GM23248 (cell line): ENCODE data around the gene UBE2I.

ENCODE experiments used
- EZH2 ChIP-seq: fragments of 200-600 bp; sonication (generic); IDR thresholded peaks from 2 replicates; pipeline ENCODE4 v1.6.1; 2018; ENCODE audit warnings: antibody characterized with exemption, mild to moderate bottlenecking; ENCODE audit not compliant: insufficient read depth, poor library complexity, severe bottlenecking
- EZH2phosphoT487 ChIP-seq: fragments of 200-600 bp; sonication (generic); IDR thresholded peaks from 2 replicates; pipeline ENCODE4 v1.6.1; 2018; ENCODE audit warnings: antibody characterized with exemption, moderate library complexity, mild to moderate bottlenecking, low read depth; ENCODE audit not compliant: insufficient read depth

DNA sequence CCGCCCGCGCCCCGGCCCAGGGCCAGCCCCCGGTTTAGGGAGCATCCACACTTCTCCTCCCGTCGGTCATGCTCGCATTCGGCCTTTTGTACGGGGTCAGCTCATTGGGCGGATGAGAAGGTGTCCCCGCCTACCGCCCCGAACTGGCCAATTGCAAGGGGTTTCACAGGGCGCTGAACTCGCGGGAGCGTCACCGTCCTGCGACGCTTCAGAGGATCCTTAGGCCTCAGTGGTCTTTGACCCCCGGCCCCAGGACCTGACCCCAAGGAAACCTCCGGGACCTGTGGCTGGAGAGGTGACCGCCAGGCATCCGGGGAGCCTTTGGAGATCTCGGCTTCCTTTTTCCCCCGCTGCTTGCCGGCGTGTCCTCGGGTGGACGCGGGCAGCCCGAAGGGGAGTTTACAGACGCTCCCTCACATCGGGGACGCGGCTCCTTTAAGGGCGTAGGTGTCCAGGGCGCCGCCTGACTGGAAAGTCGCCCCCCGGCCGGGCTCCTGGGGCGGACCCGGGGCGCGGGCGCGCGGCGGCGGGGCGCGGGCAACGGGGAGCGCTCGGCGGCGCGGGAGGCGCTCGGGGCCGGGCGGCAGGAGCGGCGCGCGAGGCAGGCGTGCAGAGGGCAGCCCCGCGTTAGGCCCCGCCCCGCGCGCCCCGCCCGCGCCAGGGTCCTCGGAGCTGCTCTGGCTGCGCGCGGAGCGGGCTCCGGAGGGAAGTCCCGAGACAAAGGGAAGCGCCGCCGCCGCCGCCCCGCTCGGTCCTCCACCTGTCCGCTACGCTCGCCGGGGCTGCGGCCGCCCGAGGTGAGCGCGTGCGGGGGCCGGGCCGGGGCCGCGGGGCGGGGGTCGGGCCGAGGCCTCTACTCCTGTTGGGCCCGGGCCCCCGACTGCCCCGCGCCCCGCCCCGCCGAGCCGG lies at the start of gene UBE2I:
- TF ChIP-seq EZH2 (no peak), EZH2phosphoT487 (no peak)
